Measurements from ENCODE around the gene PTPDC1. TPM values are rescaled to one million over a fixed set of nuclear protein-coding genes. Genes with fewer than 3 reads are reported as not detected.
"Not testable (repeated sequence)": the region's sequence is repeated elsewhere in the genome, so short reads cannot be mapped to it uniquely, and the experiment has no call there.

PTPDC1 gene
- total and polyA plus RNA-seq, 4 donors: 9.3 to 27.0 (median 11.2) TPM

DNA sequence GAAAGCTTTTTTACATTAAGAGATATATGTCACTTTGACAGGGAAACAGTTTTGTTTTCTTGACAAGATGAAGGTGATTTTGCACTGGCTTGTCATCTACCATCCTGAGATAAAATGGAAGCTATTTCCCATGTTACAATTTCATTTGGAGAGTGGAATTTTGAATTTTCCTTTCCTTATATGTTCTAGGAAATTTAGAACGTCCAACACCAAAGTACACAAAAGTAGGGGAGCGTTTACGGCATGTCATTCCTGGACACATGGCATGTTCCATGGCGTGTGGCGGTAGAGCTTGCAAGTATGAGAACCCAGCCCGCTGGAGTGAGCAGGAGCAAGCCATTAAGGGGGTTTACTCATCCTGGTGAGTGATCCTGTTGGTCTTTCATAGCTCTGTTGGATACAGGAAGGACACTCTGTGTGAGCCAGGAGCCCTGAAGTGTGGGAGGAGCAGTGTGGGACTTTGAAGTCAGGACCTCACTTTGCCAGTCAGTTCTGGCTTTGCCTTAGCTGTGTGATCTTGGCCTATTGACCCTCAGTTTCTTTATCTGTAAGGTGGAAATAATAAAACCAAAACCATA is 887 bp downstream of the PTPDC1 start:
- Histone ChIP-seq H3K4me1 (ENCODE audit: control insufficient read depth, insufficient read depth, low read length) (peaks cover 6% of the 10 kb centered on the region), H3K9me3 (ENCODE audit: control insufficient read depth, insufficient read depth, low read length) (no peaks in the 10 kb centered on the region), H3K4me3 (ENCODE audit: low read depth, low read length) (no peak overlapping the region), H3K27ac (ENCODE audit: low read depth, low read length) (no peak overlapping the region), H3K27me3 (ENCODE audit: control insufficient read depth, insufficient read depth, low read length) (no peaks in the 10 kb centered on the region), H3K36me3 (ENCODE audit: control insufficient read depth, insufficient read depth, low read length) (no peaks in the 10 kb centered on the region)
- DNase-seq (ENCODE audit: low read depth in 4 of 6, low spot score in 6 of 6): peak in 1 of 6 donors; percentile 7
- WGBS (ENCODE audit: insufficient coverage): 74% methylated on average over 5 of the region's 6 CpGs

DNA sequence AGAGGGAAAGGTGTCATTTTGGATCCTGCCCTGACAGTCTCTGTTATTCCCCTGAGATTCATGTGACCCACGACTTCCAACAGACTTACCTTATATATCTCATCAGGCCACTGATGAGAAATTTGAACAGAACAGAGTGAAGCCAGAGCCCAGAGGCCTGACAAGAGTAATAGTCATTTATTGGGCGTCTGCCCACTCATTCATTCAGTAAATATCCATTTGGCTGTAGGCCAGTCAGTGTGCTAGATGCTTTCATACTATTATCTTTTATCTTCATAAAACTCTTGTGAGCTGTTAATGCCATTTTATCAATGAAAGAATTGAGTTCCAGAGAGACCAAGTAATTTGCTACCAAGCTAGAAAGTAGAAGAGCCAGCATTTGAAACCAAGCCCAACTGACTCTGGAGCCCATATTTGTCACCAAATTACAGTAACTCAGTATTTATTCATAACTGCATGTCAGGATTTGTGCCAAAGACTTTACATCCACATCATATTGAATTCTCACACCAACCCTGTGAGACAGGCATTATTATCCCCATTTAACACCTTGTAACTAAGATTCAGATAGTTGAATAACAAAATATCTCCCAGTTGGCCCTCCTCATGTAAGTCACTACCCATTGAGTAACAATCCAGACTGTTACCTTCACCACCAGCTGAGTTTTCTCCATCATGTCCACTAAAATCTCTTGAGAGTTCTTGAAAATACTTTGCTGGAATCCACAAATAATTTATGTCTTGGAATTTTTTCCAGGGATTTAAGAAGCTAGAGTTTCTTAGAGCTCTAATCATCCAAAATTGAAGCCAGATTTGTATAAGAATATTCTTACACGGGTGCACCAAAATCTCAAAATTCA is 2.5 kb downstream of the PTPDC1 start:
- WGBS (ENCODE audit: insufficient coverage): 60% methylated on average over 1 of the region's 3 CpGs
- DNase-seq (ENCODE audit: low read depth in 4 of 6, low spot score in 6 of 6): peak in 2 of 6 donors; percentile 27 to 77
- Histone ChIP-seq H3K4me1 (ENCODE audit: control insufficient read depth, insufficient read depth, low read length) (peaks cover 6% of the 10 kb centered on the region), H3K27me3 (ENCODE audit: control insufficient read depth, insufficient read depth, low read length) (no peaks in the 10 kb centered on the region), H3K9me3 (ENCODE audit: control insufficient read depth, insufficient read depth, low read length) (no peaks in the 10 kb centered on the region), H3K4me3 (ENCODE audit: low read depth, low read length) (no peak overlapping the region), H3K27ac (ENCODE audit: low read depth, low read length) (peak overlapping the region; percentile 26), H3K36me3 (ENCODE audit: control insufficient read depth, insufficient read depth, low read length) (no peaks in the 10 kb centered on the region)

DNA sequence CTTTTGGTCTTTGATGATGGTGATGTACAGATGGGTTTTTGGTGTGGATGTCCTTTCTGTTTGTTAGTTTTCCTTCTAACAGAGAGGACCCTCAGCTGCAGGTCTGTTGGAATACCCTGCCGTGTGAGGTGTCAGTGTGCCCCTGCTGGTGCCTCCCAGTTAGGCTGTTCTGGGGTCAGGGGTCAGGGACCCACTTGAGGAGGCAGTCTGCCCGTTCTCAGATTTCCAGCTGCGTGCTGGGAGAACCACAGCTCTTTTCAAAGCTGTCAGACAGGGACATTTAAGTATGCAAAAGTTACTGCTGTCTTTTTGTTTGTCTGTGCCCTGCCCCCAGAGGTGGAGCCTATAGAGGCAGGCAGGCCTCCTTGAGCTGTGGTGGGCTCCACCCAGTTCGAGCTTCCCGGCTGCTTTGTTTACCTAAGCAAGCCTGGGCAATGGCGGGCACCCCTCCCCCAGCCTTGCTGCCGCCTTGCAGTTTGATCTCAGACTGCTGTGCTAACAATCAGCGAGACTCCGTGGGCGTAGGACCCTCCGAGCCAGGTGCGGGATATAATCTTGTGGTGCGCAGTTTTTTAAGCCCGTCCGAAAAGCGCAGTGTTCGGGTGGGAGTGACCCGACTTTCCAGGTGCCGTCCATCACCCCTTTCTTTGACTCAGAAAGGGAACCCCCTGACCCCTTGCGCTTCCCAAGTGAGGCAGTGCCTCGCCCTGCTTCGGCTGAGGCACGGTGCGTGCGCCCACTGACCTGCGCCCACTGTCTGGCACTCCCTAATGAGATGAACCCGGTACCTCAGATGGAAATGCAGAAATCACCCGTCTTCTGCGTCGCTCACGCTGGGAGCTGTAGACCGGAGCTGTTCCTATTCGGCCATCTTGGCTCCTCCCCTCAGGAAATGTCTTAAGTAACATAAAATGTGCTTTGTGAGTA is 10.2 kb downstream of the PTPDC1 start:
- not testable (repeated sequence) for H3K27me3 ChIP-seq (ENCODE audit: control insufficient read depth, insufficient read depth, low read length); DNase-seq (ENCODE audit: low read depth in 4 of 6, low spot score in 6 of 6); H3K4me3 ChIP-seq (ENCODE audit: low read depth, low read length); H3K9me3 ChIP-seq (ENCODE audit: control insufficient read depth, insufficient read depth, low read length); H3K4me1 ChIP-seq (ENCODE audit: control insufficient read depth, insufficient read depth, low read length); H3K27ac ChIP-seq (ENCODE audit: low read depth, low read length); H3K36me3 ChIP-seq (ENCODE audit: control insufficient read depth, insufficient read depth, low read length)
- WGBS (ENCODE audit: insufficient coverage): 94% methylated on average over 6 of the region's 33 CpGs

DNA sequence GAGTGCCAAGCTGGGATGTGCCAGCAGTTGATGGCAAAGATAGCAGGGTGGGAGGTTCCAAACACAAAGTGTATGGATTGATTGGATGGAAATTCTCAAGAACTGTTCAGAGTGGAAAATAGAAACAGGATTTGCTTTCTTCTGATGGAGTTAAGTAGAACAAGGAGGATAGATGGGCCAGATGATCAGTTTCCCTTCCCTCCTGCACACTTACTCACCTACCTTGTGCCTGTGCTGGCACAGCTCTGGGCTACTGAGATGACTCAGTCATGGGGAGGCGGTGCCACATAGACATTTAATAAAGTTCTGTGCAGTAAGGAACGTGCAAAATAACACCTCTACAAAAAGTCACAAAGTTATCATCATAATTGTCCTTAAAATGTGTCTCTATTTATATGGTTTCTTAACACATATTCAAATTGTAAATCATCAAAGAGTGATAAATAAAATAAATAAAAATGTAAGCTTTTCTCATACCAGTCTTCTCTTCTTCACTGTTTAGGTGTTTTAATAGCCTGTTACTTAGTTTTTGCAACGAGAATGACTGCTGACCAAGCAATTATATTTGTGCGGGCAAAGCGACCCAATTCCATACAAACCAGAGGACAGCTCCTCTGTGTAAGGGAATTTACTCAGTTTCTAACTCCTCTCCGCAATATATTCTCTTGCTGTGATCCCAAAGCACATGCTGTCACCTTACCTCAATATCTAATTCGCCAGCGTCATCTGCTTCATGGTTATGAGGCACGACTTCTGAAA is 12.7 kb downstream of the PTPDC1 start:
- H3K27ac ChIP-seq (ENCODE audit: low read depth, low read length): no peak overlapping the region
- WGBS (ENCODE audit: insufficient coverage): 100% methylated on average over 1 of the region's 9 CpGs

DNA sequence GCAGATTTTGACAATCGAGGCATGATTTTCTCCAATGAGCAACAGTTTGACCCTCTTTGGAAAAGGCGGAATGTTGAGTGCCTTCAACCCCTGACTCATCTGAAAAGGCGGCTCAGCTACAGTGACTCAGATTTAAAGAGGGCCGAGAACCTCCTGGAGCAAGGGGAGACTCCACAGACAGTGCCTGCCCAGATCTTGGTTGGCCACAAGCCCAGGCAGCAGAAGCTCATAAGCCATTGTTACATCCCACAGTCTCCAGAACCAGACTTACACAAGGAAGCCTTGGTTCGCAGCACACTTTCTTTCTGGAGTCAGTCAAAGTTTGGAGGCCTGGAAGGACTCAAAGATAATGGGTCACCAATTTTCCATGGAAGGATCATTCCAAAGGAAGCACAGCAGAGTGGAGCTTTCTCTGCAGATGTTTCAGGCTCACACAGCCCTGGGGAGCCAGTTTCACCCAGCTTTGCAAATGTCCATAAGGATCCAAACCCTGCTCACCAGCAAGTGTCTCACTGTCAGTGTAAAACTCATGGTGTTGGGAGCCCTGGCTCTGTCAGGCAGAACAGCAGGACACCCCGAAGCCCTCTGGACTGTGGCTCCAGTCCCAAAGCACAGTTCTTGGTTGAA is 13.6 kb downstream of the PTPDC1 start:
- Histone ChIP-seq H3K36me3 (ENCODE audit: control insufficient read depth, insufficient read depth, low read length) (no peaks in the 10 kb centered on the region), H3K9me3 (ENCODE audit: control insufficient read depth, insufficient read depth, low read length) (no peaks in the 10 kb centered on the region), H3K27ac (ENCODE audit: low read depth, low read length) (no peak overlapping the region), H3K4me1 (ENCODE audit: control insufficient read depth, insufficient read depth, low read length) (no peaks in the 10 kb centered on the region), H3K27me3 (ENCODE audit: control insufficient read depth, insufficient read depth, low read length) (no peaks in the 10 kb centered on the region), H3K4me3 (ENCODE audit: low read depth, low read length) (no peak overlapping the region)
- no peak for DNase-seq (ENCODE audit: low read depth in 4 of 6, low spot score in 6 of 6)
- WGBS (ENCODE audit: insufficient coverage): 96% methylated on average over 6 of the region's 6 CpGs

More for the DNA sequence above, 12.7 kb downstream of the PTPDC1 start:
- H3K27me3 ChIP-seq (ENCODE audit: control insufficient read depth, insufficient read depth, low read length): no peaks in the 10 kb centered on the region
- DNase-seq (ENCODE audit: low read depth in 4 of 6, low spot score in 6 of 6): peak in 1 of 6 donors; percentile 25
- no peaks in the 10 kb centered on the region for H3K4me1 ChIP-seq (ENCODE audit: control insufficient read depth, insufficient read depth, low read length)
- H3K4me3 ChIP-seq (ENCODE audit: low read depth, low read length): no peak overlapping the region
- no peaks in the 10 kb centered on the region for H3K9me3 ChIP-seq (ENCODE audit: control insufficient read depth, insufficient read depth, low read length)
- no peaks in the 10 kb centered on the region for H3K36me3 ChIP-seq (ENCODE audit: control insufficient read depth, insufficient read depth, low read length)

DNA sequence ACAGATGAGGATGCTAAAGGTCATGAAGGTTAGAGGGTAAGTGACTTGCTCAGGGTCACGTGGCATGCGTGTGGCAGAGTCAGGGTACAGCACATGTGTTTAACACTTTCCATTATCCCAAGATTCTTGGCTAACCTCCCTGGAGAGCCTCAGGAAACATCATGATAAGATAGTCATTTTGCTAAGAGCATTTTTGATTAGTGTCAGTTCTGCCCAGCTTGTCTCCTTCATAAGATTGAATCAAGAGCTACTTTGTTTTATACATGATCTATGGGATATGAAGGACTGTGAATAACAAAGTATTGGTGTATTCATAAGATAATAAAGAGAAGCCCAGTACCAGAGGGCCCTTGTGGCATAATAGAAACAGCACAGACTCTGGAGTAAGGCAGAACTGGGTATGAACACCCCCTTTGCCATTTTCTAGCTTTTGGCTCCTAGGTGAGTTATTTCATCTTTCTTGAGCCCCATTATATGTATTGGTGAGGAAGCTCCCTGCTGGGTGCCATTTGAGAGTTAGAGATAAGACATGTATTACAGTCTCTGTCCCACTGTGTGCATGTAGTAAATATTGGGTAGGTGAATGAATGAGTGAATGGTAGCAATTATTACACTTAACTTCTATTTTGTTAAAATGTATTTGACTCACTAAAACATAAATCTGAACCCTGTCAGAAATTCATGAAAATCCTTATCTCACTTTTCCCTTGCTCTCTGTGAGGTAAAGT is 16.1 kb downstream of the PTPDC1 start:
- no peaks in the 10 kb centered on the region for H3K9me3 ChIP-seq (ENCODE audit: control insufficient read depth, insufficient read depth, low read length)
- H3K4me3 ChIP-seq (ENCODE audit: low read depth, low read length): no peak overlapping the region
- no peaks in the 10 kb centered on the region for H3K27me3 ChIP-seq (ENCODE audit: control insufficient read depth, insufficient read depth, low read length)
- no peak for DNase-seq (ENCODE audit: low read depth in 4 of 6, low spot score in 6 of 6)
- WGBS (ENCODE audit: insufficient coverage): no CpG with 5 or more reads among the region's 2 CpGs
- no peaks in the 10 kb centered on the region for H3K4me1 ChIP-seq (ENCODE audit: control insufficient read depth, insufficient read depth, low read length)
- no peaks in the 10 kb centered on the region for H3K36me3 ChIP-seq (ENCODE audit: control insufficient read depth, insufficient read depth, low read length)
- H3K27ac ChIP-seq (ENCODE audit: low read depth, low read length): no peak overlapping the region

DNA sequence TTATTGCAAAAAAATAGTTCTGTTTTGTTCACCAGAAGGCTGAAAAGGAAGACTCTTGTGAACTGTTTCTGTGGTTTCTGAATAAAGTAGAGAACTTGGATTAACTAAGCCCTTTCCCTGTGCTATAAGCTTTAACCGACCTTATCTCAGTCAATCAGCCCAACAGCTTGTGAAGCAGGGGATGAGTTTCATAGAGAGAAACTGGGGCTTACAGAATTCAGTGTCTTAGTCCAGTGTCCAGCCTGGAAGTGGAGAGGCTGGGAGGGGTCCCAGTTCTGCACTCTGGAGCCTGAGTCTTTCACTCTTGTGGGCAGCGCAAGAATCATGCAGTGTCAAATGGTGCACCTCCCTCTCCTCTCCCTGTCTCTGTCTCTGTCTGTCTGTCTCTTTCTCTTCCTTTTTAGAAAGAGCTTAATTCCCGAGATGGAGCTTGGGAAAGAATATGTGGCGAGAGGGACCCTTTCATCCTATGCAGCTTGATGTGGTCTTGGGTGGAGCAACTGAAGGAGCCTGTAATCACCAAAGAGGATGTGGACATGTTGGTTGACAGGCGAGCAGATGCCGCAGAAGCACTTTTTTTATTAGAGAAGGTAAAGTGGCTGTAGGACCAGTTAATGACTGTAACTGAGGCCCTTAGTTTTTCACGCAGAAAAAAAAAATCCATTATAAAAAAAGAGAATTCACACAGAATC is 17.0 kb downstream of the PTPDC1 start:
- no peak for DNase-seq (ENCODE audit: low read depth in 4 of 6, low spot score in 6 of 6)
- no peak overlapping the region for H3K4me3 ChIP-seq (ENCODE audit: low read depth, low read length)
- no peaks in the 10 kb centered on the region for H3K4me1 ChIP-seq (ENCODE audit: control insufficient read depth, insufficient read depth, low read length)
- H3K27me3 ChIP-seq (ENCODE audit: control insufficient read depth, insufficient read depth, low read length): no peaks in the 10 kb centered on the region
- 86% methylated on average over 3 of the region's 7 CpGs for WGBS (ENCODE audit: insufficient coverage)
- no peaks in the 10 kb centered on the region for H3K9me3 ChIP-seq (ENCODE audit: control insufficient read depth, insufficient read depth, low read length)
- H3K36me3 ChIP-seq (ENCODE audit: control insufficient read depth, insufficient read depth, low read length): no peaks in the 10 kb centered on the region
- H3K27ac ChIP-seq (ENCODE audit: low read depth, low read length): no peak overlapping the region

DNA sequence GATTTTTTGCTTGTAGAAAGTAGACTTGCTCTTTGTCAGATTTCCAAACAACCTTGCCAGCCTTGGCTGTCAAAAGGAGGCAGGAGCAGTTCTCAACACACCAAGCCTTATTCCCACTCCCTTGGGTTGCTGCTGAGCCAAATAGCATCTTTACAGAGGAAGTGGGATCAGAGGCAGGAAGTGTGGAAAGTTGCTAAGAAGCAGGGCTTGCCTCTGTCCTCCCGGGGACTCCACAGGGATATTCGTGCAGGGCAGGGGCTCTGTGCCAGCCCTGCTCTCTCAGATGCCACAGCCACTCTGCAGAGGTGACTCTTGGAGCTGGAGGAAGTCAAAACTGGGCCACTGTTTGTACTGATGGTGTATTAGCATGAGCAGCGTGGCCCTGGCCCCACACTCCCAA is 24.3 kb downstream of the PTPDC1 start:
- WGBS (ENCODE audit: insufficient coverage): 17% methylated on average over 2 of the region's 3 CpGs
- no peak overlapping the region for H3K4me3 ChIP-seq (ENCODE audit: low read depth, low read length)
- DNase-seq (ENCODE audit: low read depth in 4 of 6, low spot score in 6 of 6): peak in 4 of 6 donors; percentile 23 to 78 (median 43)
- H3K36me3 ChIP-seq (ENCODE audit: control insufficient read depth, insufficient read depth, low read length): no peaks in the 10 kb centered on the region
- H3K27me3 ChIP-seq (ENCODE audit: control insufficient read depth, insufficient read depth, low read length): no peaks in the 10 kb centered on the region
- H3K27ac ChIP-seq (ENCODE audit: low read depth, low read length): peak overlapping the region; percentile 19
- no peaks in the 10 kb centered on the region for H3K9me3 ChIP-seq (ENCODE audit: control insufficient read depth, insufficient read depth, low read length)
- peaks cover 5% of the 10 kb centered on the region for H3K4me1 ChIP-seq (ENCODE audit: control insufficient read depth, insufficient read depth, low read length)
